Suprapubic skin (tissue), 3 donors: ENCODE data around the gene INO80E.

ENCODE experiments used
- EP300 ChIP-seq: sonication (generic); formaldehyde crosslinking; IDR thresholded peaks from one replicate; pipeline ENCODE4 v1.6.1; 2017; ENCODE audit warnings: antibody characterized with exemption
- TF ChIP-seq, protein P1 (sequence below), 2 donors: fragments of 200-600 bp in 1 of 2; fragments of 450-650 bp in 1 of 2; sonication (generic) in 1 of 2; IDR thresholded peaks; one replicate each; pipeline ENCODE4 v1.5.1; 2016 to 2019; ENCODE audit warnings: antibody characterized with exemption in 2 of 2, mild to moderate bottlenecking in 1 of 2, moderate library complexity in 1 of 2

DNA sequence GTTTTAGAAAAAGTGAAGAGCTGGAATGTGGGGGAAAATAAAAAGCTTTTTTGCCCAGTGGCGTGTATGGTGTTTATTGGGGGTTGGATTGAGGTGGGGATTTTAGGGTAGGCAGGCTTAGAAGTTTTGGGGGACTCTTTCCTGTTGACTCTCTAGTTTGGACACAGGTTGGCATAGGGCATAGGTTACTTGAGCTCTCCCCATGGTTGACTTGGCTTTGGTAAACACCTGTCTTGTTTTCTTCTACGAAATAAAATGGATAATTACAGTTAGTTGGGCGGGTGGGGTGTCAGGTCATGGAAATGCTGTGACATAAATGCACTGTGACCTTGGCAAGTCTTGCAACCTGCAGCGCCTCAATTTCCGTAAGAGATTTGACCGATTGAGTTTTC is 23.1 kb upstream of the INO80E start:
- TF ChIP-seq, protein P1, sequence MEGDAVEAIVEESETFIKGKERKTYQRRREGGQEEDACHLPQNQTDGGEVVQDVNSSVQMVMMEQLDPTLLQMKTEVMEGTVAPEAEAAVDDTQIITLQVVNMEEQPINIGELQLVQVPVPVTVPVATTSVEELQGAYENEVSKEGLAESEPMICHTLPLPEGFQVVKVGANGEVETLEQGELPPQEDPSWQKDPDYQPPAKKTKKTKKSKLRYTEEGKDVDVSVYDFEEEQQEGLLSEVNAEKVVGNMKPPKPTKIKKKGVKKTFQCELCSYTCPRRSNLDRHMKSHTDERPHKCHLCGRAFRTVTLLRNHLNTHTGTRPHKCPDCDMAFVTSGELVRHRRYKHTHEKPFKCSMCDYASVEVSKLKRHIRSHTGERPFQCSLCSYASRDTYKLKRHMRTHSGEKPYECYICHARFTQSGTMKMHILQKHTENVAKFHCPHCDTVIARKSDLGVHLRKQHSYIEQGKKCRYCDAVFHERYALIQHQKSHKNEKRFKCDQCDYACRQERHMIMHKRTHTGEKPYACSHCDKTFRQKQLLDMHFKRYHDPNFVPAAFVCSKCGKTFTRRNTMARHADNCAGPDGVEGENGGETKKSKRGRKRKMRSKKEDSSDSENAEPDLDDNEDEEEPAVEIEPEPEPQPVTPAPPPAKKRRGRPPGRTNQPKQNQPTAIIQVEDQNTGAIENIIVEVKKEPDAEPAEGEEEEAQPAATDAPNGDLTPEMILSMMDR (IDR thresholded peaks at IDR 0.05): no peak
- no peak for TF ChIP-seq EP300
